RPMI8226 (cell line): ENCODE data around the gene HECTD1.
"Not testable (repeated sequence)": the region's sequence is repeated elsewhere in the genome, so short reads cannot be mapped to it uniquely, and the experiment has no call there.

Experiments used
- DNase-seq: peaks from one replicate; pipeline ENCODE4 v3.0.0-alpha.2; 2015

The HECTD1 gene

GRCh38 chr14:31138301-31138700, 69.3 kb downstream of the HECTD1 start:
- DNase-seq = no peak

- no peak for DNase-seq
These were observed 70.2 kb downstream of the HECTD1 start for GRCh38 chr14:31137214-31137889.

- DNase-seq = no peak
These were observed 74.5 kb downstream of the HECTD1 start for GRCh38 chr14:31133133-31133532.

GRCh38 chr14:31128601-31129526, 78.7 kb downstream of the HECTD1 start:
- DNase-seq = no peak

- no peak for DNase-seq
These were observed 79.9 kb downstream of the HECTD1 start for GRCh38 chr14:31127690-31128089.

- no peak for DNase-seq
These were observed 80.9 kb downstream of the HECTD1 start for GRCh38 chr14:31126680-31127079.

- no peak for DNase-seq
These were observed 82.4 kb downstream of the HECTD1 start for GRCh38 chr14:31125231-31125630.

GRCh38 chr14:31124197-31124596, 83.4 kb downstream of the HECTD1 start:
- no peak for DNase-seq

- no peak for DNase-seq
These were observed 84.7 kb downstream of the HECTD1 start for GRCh38 chr14:31122921-31123320.

GRCh38 chr14:31122098-31122611, 85.4 kb downstream of the HECTD1 start:
- DNase-seq = no peak

- DNase-seq = no peak
These were observed 88.7 kb downstream of the HECTD1 start for GRCh38 chr14:31118892-31119291.

- DNase-seq = no peak
These were observed 93.8 kb downstream of the HECTD1 start for GRCh38 chr14:31113794-31114193.

GRCh38 chr14:31110872-31111271, 96.7 kb downstream of the HECTD1 start:
- no peak for DNase-seq

GRCh38 chr14:31109257-31109656, 98.3 kb downstream of the HECTD1 start:
- DNase-seq = no peak

- DNase-seq = no peak
These were observed 100.8 kb downstream of the HECTD1 start for GRCh38 chr14:31106768-31107167.

GRCh38 chr14:31097081-31097480, 110.5 kb downstream of the HECTD1 start:
- no peak for DNase-seq

- no peak for DNase-seq
These were observed 111.3 kb downstream of the HECTD1 start for GRCh38 chr14:31096255-31096654.

- DNase-seq = not testable (repeated sequence)
These were observed 111.8 kb downstream of the HECTD1 start for GRCh38 chr14:31095817-31096216.

GRCh38 chr14:31093884-31094839, 113.4 kb downstream of the HECTD1 start:
- not testable (repeated sequence) for DNase-seq

GRCh38 chr14:31092160-31092708, 115.4 kb downstream of the HECTD1 start:
- DNase-seq = no peak

- DNase-seq = no peak
These were observed 116.5 kb downstream of the HECTD1 start for GRCh38 chr14:31090883-31091764.
